Activated T-cell treated with anti-CD3 and anti-CD28 coated beads for 48 hours (primary cell): Measurements from ENCODE around the gene PLEKHS1.
"Not testable (repeated sequence)": the region's sequence is repeated elsewhere in the genome, so short reads cannot be mapped to it uniquely, and the experiment has no call there.

ENCODE experiments used
- DNase-seq: peaks from one replicate; pipeline ENCODE4 v3.0.0-alpha.2; 2020; ENCODE audit warnings: low read depth

Gene PLEKHS1

GRCh38 chr10:113791691-113792090 is 40.2 kb downstream of the PLEKHS1 start:
- no peak for DNase-seq

- no peak for DNase-seq
These were observed 50.1 kb downstream of the PLEKHS1 start for GRCh38 chr10:113801569-113801968.

GRCh38 chr10:113802997-113803396 is 51.5 kb downstream of the PLEKHS1 start:
- no peak for DNase-seq

- no peak for DNase-seq
These were observed 55.0 kb downstream of the PLEKHS1 start for GRCh38 chr10:113806503-113806902.

GRCh38 chr10:113808168-113808567 is 56.7 kb downstream of the PLEKHS1 start:
- no peak for DNase-seq

GRCh38 chr10:113814700-113815099 is 63.2 kb downstream of the PLEKHS1 start:
- not testable (repeated sequence) for DNase-seq

- DNase-seq: no peak
These were observed 68.5 kb downstream of the PLEKHS1 start for GRCh38 chr10:113819989-113820388.

- no peak for DNase-seq
These were observed 69.0 kb downstream of the PLEKHS1 start for GRCh38 chr10:113820507-113820906.

- DNase-seq: not testable (repeated sequence)
These were observed 69.8 kb downstream of the PLEKHS1 start for GRCh38 chr10:113821306-113821705.

GRCh38 chr10:113822174-113822573 is 70.7 kb downstream of the PLEKHS1 start:
- no peak for DNase-seq

- no peak for DNase-seq
These were observed 71.9 kb downstream of the PLEKHS1 start for GRCh38 chr10:113823389-113823788.

GRCh38 chr10:113825791-113826190 is 74.3 kb downstream of the PLEKHS1 start:
- DNase-seq: no peak

- not testable (repeated sequence) for DNase-seq
These were observed 77.1 kb downstream of the PLEKHS1 start for GRCh38 chr10:113828567-113828966.
